Measurements from ENCODE around the gene TUB.

The TUB gene

DNA sequence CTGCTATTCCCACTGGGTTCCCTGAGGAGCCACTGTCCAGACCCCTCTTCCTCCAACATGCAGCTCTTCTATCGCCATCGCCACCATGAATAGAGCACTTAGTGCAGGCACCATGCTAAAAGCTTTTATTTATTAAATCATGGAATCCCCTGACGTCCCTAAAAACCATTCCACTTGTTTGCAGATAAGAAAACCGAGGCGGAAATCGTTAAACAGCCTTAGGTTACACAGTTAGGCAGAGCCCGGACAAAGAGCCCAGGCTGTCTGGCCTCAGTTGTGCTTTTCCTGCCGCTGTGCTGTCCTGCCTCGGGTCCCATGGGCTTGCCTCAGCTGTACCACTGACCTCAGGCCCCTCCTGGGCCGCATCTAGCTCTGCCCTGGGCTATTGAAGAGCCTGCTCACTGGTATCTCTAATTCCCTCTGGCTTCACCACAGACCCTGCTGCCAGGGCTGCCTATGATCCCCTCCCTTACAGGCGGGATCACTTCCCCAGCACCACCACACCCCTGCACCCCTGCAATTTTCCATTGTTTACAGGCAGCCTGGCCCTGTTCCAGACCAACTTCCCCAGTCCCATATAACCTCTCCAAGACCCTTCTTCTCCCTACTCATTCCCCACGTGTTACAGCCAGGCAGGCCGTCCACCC, 13.0 kb upstream of the TUB start:
- no peaks in the 10 kb centered on the region for H3K36me3 Mint-ChIP-seq (ENCODE audit: insufficient read depth)
- no peak overlapping the region for H3K27ac Mint-ChIP-seq
- ATAC-seq (replicated peaks) (no peak), DNase-seq (no peak)
- no peak overlapping the region for H3K4me3 Mint-ChIP-seq
- H3K4me1 Mint-ChIP-seq (ENCODE audit: low read depth in 2 of 2), result no peaks in the 10 kb centered on the region
- H3K9me3 Mint-ChIP-seq, result no peaks in the 10 kb centered on the region
- peaks cover 30 to 56% of the 10 kb centered on the region in 2 donors for H3K27me3 Mint-ChIP-seq

DNA sequence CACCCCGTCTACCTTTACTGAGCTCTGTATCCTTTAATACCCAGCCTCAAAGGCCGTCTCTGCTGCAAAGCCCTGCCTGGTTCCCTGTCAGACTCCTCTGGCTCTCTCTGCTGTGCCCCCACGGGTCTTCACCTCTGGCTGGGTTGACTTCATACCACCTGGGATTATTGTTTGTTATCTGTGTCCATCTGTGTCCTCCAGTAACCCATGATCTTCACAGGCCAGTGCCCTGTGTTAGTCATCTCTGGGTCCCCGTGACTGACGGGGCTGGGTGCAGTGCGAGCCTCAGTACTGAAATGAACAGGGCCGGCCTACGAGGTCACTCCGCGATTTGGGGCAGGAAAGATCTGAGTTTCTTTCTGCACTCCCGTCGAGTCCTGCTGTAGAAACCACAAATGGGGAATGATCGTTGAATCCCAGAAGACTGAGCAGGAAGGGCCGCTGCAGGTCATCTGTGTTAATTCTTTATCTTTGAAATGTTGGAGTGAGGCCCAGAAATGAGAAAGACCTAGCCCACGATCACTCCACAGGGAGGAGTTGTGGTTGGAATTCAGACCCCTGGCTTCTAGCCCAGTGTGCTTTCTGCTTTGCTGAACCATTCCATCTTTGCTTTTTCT, 12.3 kb upstream of the TUB start:
- ATAC-seq (replicated peaks), result no peak
- no peak for DNase-seq
- no peak overlapping the region for H3K27ac Mint-ChIP-seq
- no peak overlapping the region for H3K4me3 Mint-ChIP-seq
- H3K36me3 Mint-ChIP-seq (ENCODE audit: insufficient read depth), result no peaks in the 10 kb centered on the region
- no peaks in the 10 kb centered on the region for H3K9me3 Mint-ChIP-seq
- no peaks in the 10 kb centered on the region for H3K4me1 Mint-ChIP-seq (ENCODE audit: low read depth in 2 of 2)
- peaks cover 37 to 62% of the 10 kb centered on the region in 2 donors for H3K27me3 Mint-ChIP-seq

DNA sequence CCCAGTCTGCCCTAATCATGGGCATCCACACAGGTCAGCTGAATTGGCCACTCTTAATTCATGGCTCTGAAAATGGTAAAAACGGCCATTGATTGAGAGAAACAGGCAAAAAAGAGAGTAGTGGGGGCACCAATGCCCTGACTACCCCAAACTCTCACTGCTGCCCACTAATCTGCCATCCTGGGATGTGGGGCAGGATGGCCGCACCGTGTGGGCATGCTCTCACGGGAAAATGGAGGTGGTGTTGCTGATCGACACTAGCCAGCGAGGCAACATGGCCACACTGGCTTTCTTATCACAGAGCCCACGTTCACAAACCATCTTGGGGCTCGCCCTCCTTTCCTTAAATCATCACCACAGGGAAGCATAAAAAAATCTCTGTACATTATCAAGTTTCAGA, 11.2 kb upstream of the TUB start:
- Mint-ChIP-seq H3K27ac (no peak overlapping the region), H3K9me3 (no peaks in the 10 kb centered on the region), H3K4me3 (no peak overlapping the region), H3K4me1 (ENCODE audit: low read depth in 2 of 2) (no peaks in the 10 kb centered on the region), H3K36me3 (ENCODE audit: insufficient read depth) (no peaks in the 10 kb centered on the region), H3K27me3 (peaks cover 40 to 70% of the 10 kb centered on the region in 2 donors)
- DNase-seq (no peak), ATAC-seq (replicated peaks) (no peak)

DNA sequence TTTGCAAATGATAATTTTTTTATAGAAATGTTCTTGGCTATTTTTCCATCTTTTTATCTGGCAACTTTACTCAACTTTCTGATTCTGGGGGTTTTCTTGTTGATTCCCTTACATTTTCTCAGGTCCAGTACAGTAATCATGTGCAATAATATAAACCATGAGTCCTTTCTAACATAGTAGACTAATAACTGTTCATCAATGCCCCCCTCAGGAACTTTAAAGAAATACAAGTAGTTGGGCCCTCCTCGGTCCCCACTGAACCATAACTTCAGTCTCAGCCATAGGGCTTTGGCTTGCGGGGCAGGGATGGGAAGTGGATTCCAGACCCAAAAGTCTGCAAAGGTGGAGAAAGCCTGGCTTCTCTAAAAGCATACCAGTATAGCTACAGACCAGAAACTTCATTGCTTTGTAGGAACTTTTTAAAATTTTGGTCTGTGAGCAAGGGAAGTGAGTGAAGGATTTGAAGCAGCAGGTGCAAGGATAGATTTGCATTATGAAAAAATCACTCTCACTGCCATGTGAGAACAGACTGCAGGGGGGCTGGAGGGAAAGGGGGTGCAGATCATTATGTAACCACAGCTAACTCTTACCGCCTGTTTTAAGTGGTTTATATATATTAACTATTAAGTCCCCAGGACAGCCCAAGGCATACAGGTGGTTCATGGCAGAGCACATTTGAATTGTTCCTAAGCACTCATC, 10.4 kb upstream of the TUB start:
- Mint-ChIP-seq H3K9me3 (no peaks in the 10 kb centered on the region), H3K36me3 (ENCODE audit: insufficient read depth) (no peaks in the 10 kb centered on the region), H3K4me3 (no peak overlapping the region), H3K27me3 (peaks cover 40 to 68% of the 10 kb centered on the region in 2 donors), H3K4me1 (ENCODE audit: low read depth in 2 of 2) (no peaks in the 10 kb centered on the region), H3K27ac (no peak overlapping the region)
- ATAC-seq (replicated peaks) (no peak), DNase-seq (no peak)

DNA sequence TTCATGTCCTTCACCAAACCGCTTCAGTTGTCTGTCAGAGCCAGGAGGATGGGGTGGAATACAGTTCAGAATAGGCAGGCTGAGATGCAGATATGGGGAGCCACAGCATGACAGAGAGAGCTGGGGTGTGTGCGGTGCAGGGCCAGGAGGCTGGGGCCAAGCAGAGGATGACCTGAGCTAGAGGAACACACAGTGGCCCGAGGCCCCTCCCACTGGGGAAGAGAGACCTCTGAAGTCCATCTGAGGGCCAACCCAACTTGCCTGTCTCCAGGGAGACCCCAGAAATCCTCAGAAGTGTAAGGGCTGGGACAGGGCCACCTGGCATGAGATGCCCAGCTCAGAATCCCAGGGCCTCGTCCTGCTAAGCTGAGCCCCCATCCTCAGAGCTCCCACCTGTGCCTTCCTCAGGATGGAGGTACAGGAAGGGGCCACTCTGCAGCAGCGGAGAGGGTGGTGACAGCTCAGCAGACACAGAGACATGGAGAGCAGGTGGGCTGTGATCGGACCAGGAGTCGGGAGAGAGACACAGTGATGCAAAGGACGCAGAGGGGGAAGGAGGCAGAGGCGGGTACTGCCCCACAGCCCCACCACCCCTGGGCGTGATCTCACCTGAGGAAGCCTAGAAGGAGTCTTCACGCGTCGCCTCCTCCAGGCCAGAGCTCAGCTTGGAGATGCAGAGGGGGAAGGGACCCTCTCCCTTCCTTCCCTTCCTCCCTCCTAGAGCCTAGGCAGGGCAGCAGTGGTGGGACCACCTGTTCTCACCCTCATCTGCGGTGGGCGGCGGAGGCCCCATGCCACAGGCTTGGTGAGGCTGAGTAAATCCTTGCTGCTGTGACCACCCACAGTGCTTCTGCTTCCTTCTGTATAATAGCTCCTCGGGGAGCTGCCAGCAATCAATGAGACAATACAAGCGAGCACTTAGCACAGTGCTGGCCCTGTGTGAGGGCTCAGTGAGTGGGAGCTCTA, 9.1 kb upstream of the TUB start:
- H3K4me3 Mint-ChIP-seq, result no peak overlapping the region
- peaks cover 40 to 59% of the 10 kb centered on the region in 2 donors for H3K27me3 Mint-ChIP-seq
- H3K9me3 Mint-ChIP-seq, result no peaks in the 10 kb centered on the region
- H3K4me1 Mint-ChIP-seq (ENCODE audit: low read depth in 2 of 2), result no peaks in the 10 kb centered on the region
- H3K27ac Mint-ChIP-seq, result no peak overlapping the region
- ATAC-seq (replicated peaks) (no peak), DNase-seq (no peak)
- H3K36me3 Mint-ChIP-seq (ENCODE audit: insufficient read depth), result no peaks in the 10 kb centered on the region

DNA sequence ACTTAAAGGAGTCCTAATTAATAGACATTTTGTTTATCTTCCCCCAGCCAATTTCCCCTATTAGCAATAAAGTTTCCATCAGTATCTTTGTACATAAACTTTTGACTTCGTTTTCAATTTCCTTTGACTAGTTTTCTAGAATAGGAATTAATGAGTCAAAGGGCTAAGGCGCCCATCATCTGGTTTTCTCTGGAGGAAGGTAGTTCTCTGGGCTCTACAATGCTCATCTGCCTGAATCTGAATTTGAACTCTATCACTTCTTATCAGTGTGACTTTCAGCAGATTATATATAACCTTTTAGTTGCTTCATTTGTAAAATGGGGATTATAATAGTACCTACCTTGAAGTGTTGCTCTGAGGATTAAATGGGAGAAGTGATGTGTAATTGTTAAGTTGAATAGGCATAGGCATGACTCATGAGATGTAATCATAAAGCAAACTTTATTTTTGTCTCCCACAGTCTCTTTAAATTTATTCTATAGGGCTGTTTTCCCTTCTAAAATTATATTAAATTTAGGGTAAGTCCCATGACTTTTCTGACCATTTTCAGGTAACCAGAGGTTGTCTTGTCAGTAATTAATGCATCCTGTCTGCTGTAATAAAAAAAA, 5.8 kb upstream of the TUB start:
- no peaks in the 10 kb centered on the region for H3K9me3 Mint-ChIP-seq
- DNase-seq (no peak), ATAC-seq (replicated peaks) (no peak)
- H3K27me3 Mint-ChIP-seq, result peaks cover 21 to 69% of the 10 kb centered on the region in 2 donors
- no peaks in the 10 kb centered on the region for H3K4me1 Mint-ChIP-seq (ENCODE audit: low read depth in 2 of 2)
- H3K4me3 Mint-ChIP-seq, result no peak overlapping the region
- no peaks in the 10 kb centered on the region for H3K36me3 Mint-ChIP-seq (ENCODE audit: insufficient read depth)
- H3K27ac Mint-ChIP-seq, result no peak overlapping the region

DNA sequence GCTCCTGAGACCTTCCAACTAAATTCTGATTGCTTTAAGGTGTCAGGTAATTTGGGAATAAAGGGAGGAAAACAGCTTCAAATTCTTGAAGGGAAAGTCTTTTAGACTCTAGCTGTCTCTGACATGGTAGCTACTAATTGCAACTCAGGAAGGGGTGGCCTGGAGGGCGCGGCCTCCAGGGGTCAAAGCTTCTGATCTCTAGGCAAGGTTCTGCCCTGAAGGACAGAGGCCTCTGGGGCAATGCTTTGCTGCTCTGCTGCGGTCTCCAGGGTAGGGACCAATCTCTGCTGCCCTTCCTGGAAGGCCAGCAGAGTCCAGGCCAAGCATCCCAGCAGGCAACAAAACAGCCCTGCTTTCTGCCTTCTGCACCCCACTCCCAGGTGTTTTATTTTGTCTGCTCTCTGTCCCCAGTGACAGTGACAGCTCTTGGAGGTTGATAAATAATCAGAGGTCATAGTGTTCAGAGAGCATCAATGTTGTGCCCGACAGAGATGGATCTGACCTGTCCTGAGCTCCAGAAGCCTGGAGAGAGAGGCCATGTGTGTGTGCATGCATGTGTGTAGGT, 1.8 kb upstream of the TUB start:
- Mint-ChIP-seq H3K4me3 (peak overlapping the region in 1 of 2 donors; percentile 1), H3K9me3 (no peaks in the 10 kb centered on the region), H3K27me3 (peaks cover 32 to 70% of the 10 kb centered on the region in 2 donors), H3K4me1 (ENCODE audit: low read depth in 2 of 2) (no peaks in the 10 kb centered on the region), H3K27ac (no peak overlapping the region), H3K36me3 (ENCODE audit: insufficient read depth) (no peaks in the 10 kb centered on the region)
- DNase-seq, result no peak
- no peak for ATAC-seq (replicated peaks)

DNA sequence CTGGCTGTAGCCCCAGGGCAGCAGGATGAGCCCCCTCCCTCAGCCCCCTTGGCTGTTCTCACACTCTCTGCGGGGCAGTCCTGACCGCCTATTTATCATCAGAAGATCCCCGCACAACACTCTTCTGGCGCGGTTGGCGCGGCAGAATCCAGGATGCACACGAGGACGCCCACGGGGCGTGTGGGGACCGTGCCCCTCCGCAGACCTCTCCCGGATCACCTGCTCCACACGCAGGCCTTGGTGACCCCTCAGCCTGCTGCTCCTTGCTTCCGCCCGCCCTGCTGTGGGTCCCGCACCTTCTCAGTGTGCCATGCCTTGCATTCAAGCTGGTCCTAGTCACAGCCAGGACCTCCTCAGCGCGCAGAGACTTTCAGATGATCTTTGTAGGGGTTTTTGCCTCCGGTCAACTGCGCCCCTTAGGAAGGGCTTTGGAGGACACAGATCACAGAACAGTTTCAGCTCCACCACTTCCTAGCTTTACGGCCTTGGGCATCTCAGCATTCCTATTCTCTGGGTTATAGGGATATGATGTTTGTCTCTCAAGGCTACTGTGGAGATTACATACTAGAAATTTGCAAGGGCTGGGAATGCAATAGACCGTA, 841 bp upstream of the TUB start:
- H3K4me1 Mint-ChIP-seq (ENCODE audit: low read depth in 2 of 2), result no peaks in the 10 kb centered on the region
- DNase-seq (no peak), ATAC-seq (replicated peaks) (no peak)
- H3K9me3 Mint-ChIP-seq, result no peaks in the 10 kb centered on the region
- H3K4me3 Mint-ChIP-seq, result peak overlapping the region; percentile 56 to 64
- H3K27ac Mint-ChIP-seq, result no peak overlapping the region
- no peaks in the 10 kb centered on the region for H3K36me3 Mint-ChIP-seq (ENCODE audit: insufficient read depth)
- peaks cover 42 to 77% of the 10 kb centered on the region in 2 donors for H3K27me3 Mint-ChIP-seq

DNA sequence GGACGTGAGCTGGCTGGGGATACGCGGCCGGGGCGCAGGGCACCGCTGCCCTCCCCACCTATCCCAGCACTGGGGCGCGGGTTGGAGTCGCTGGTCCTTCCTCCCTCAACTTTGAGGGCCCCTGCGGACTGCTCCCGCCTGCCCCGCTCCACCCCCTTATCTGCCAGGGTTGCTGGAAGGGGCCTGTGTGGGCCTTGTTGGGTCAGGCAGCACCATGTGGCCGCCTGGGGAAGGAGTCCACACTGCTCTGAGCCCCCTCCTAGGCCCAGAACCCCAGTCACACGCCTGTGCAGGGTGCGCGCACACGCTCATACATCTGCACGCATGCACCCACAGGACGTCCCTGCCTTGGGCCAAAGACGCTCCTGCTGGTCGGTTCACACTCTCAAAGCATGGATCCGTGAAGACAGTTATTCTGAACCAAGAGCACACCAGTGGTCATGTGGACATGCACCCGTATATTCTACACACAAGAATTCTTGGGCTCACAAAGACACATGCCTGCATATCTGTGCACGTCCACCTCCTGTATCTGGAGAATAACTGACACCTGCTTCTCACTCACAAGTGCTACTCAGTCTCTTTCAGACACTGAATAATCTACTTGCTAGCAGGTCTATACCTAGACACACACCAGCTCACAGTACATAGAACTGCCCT, 710 bp downstream of the TUB start:
- Mint-ChIP-seq H3K27me3 (peaks cover 52 to 92% of the 10 kb centered on the region in 2 donors), H3K4me1 (ENCODE audit: low read depth in 2 of 2) (no peaks in the 10 kb centered on the region), H3K27ac (no peak overlapping the region), H3K36me3 (ENCODE audit: insufficient read depth) (no peaks in the 10 kb centered on the region), H3K4me3 (peak overlapping the region; percentile 46 to 55), H3K9me3 (no peaks in the 10 kb centered on the region)
- no peak for DNase-seq
- no peak for ATAC-seq (replicated peaks)

DNA sequence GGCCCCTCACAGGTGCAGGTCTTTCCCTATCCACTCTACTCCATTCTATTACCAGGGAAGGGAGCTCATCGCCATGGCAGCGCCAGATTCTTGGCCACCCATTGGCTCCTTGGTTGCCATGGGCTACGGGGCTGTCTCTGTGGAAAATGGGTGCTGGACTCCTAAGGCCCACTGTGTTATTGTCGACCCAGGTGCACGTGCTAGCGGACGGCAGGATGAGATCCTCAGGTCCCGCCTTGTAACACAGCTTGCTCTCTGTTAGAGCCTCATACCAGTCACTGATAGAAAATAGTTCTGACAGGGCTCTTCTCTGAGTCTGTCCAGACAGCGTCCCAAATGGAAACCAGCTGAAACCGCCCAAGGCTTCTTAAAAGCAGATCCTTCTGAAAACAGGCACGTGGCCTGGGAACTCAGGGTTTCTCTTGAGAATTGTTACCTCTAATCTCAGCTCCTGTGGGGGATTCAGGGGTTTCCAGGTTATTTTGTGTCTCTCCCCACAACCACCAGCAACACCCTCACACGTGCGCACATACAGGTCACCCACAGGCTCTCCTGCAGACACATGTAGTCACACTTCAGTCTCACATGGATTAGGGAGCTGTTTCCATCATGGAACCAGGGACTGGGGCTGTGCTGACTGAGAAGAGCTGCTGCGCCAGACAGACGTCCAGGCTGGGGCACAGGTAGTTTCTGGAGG, 1.5 kb downstream of the TUB start:
- Mint-ChIP-seq H3K4me1 (ENCODE audit: low read depth in 2 of 2) (no peaks in the 10 kb centered on the region), H3K36me3 (ENCODE audit: insufficient read depth) (no peaks in the 10 kb centered on the region), H3K27me3 (peaks cover 52 to 94% of the 10 kb centered on the region in 2 donors), H3K27ac (no peak overlapping the region), H3K4me3 (peak overlapping the region in 1 of 2 donors; percentile 21), H3K9me3 (no peaks in the 10 kb centered on the region)
- DNase-seq, result no peak
- no peak for ATAC-seq (replicated peaks)

DNA sequence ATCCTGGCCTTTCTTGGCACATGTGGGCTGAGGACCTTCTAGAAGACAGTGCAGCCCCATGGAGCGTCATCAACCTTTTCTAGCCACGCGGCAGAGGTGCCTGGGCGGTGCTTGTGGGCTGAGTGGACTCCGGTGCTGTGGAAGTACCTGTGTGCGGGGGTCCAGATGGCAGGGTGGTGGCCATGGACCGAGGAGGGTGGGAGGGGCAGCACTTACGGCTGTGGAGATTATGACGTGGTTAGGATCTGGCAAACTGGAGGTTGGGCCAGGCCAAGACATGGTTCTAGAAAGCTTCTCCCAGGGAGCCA, 2.0 kb downstream of the TUB start:
- Mint-ChIP-seq H3K9me3 (no peaks in the 10 kb centered on the region), H3K27me3 (peaks cover 52 to 94% of the 10 kb centered on the region in 2 donors), H3K36me3 (ENCODE audit: insufficient read depth) (no peaks in the 10 kb centered on the region), H3K4me3 (no peak overlapping the region), H3K27ac (no peak overlapping the region), H3K4me1 (ENCODE audit: low read depth in 2 of 2) (no peaks in the 10 kb centered on the region)
- ATAC-seq (replicated peaks), result no peak
- no peak for DNase-seq

DNA sequence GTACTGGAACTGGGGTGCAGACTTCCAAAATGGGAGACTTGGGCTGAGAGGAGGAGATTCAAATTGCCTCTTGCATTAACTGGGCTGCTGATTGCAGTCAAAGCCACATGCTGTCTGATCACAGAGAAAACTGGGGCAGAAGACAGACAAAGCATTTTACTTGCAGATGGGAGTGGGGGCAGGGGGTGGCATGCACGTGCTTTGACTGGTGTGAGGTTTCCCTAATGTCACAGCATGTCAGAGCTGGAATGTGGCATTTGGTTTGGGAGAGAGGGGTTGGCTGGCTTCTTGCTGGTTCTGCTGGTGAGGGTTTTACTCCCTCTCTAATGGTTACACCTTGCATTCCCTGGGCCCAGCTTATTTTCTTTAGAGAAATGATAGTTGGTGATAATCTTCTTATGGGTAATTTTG, 2.9 kb downstream of the TUB start:
- Mint-ChIP-seq H3K4me1 (ENCODE audit: low read depth in 2 of 2) (no peaks in the 10 kb centered on the region), H3K36me3 (ENCODE audit: insufficient read depth) (no peaks in the 10 kb centered on the region), H3K4me3 (no peak overlapping the region), H3K9me3 (no peaks in the 10 kb centered on the region), H3K27me3 (peaks cover 51 to 94% of the 10 kb centered on the region in 2 donors), H3K27ac (no peak overlapping the region)
- DNase-seq (no peak), ATAC-seq (replicated peaks) (no peak)

All from effector memory CD8-positive, alpha-beta T cell (primary cell).